NOMO-1 (cell line): Measurements from ENCODE around the gene CFHR2.
"Not testable (repeated sequence)": the region's sequence is repeated elsewhere in the genome, so short reads cannot be mapped to it uniquely, and the experiment has no call there.

ENCODE experiments used
- DNase-seq, 2 experiments: peaks; one replicate each; lab custom pipeline; 2025; ENCODE audit not compliant: unreplicated experiment in 2 of 2; lab: John Stamatoyannopoulos, UW

The CFHR2 gene

GRCh38 chr1:196943568-196943967, at the start of gene CFHR2:
TSS of gene CFHR2 (plus strand) at chr1:196943738. CDS start at chr1:196943881, 143 bp downstream.
- not testable (repeated sequence) for DNase-seq

- no peak for DNase-seq
Measured at GRCh38 chr1:196896355-196896754, 47.2 kb upstream of the CFHR2 start.

GRCh38 chr1:196897158-196897828, 46.2 kb upstream of the CFHR2 start:
- no peak for DNase-seq

- no peak for DNase-seq
Measured at GRCh38 chr1:196902344-196902743, 41.2 kb upstream of the CFHR2 start.

- DNase-seq: no peak
Measured at GRCh38 chr1:196910215-196910614, 33.3 kb upstream of the CFHR2 start.

- not testable (repeated sequence) for DNase-seq
Measured at GRCh38 chr1:196912283-196912682, 31.3 kb upstream of the CFHR2 start.

GRCh38 chr1:196926839-196927238, 16.7 kb upstream of the CFHR2 start:
- not testable (repeated sequence) for DNase-seq

GRCh38 chr1:196932853-196933252, 10.7 kb upstream of the CFHR2 start:
- DNase-seq: not testable (repeated sequence)

- DNase-seq: no peak
Measured at GRCh38 chr1:196933531-196934189, 9.9 kb upstream of the CFHR2 start.

GRCh38 chr1:196941474-196941873, 2.1 kb upstream of the CFHR2 start:
- not testable (repeated sequence) for DNase-seq

- no peak for DNase-seq
Measured at GRCh38 chr1:196951711-196952394, 8.3 kb downstream of the CFHR2 start.

GRCh38 chr1:196954778-196955177, 11.2 kb downstream of the CFHR2 start:
- no peak for DNase-seq

GRCh38 chr1:196955926-196956325, 12.4 kb downstream of the CFHR2 start:
- DNase-seq: no peak

- no peak for DNase-seq
Measured at GRCh38 chr1:196960854-196961253, 17.3 kb downstream of the CFHR2 start.

GRCh38 chr1:196970182-196970581, 26.6 kb downstream of the CFHR2 start:
- DNase-seq: no peak

GRCh38 chr1:196976278-196976677, 32.7 kb downstream of the CFHR2 start:
- DNase-seq: no peak

- DNase-seq: no peak
Measured at GRCh38 chr1:196977278-196977677, 33.7 kb downstream of the CFHR2 start, which contains the start of gene CFHR5. TSS of gene CFHR5 (plus strand) at chr1:196977556. CDS start at chr1:196977665, 109 bp downstream.

GRCh38 chr1:196980859-196981258, 37.3 kb downstream of the CFHR2 start:
- no peak for DNase-seq

GRCh38 chr1:196982247-196982646, 38.7 kb downstream of the CFHR2 start:
- DNase-seq: not testable (repeated sequence)

GRCh38 chr1:196991919-196992651, 48.5 kb downstream of the CFHR2 start:
- DNase-seq: not testable (repeated sequence)

GRCh38 chr1:196993916-196994315, 50.4 kb downstream of the CFHR2 start:
- no peak for DNase-seq
